Measurements from ENCODE around the gene ANKUB1. TPM values are rescaled to one million over a fixed set of nuclear protein-coding genes. Genes with fewer than 3 reads are reported as not detected.

ANKUB1 gene
- total and polyA plus RNA-seq, 9 of the 15 experiments (the other 6 are each of a cell fraction or from before 2014, with no cell fraction given) = not detected

GRCh38 chr3:149813367-149814281 is 21.3 kb upstream of the ANKUB1 start (continued):
- TF ChIP-seq ZNF655 (CRISPR knock-in tag; IDR thresholded peaks at IDR 0.05) (no peak), ID3 (CRISPR knock-in tag; IDR thresholded peaks at IDR 0.05) (no peak), ID3 (tag; IDR thresholded peaks at IDR 0.05) (no peak), GATAD2A (IDR thresholded peaks at IDR 0.05) (no peak), PHF8 (IDR thresholded peaks at IDR 0.05; ENCODE audit: borderline replicate concordance, low read length) (peak; percentile 15; the same call in 1 of the 2 replicates), CBFB (CRISPR knock-in tag; IDR thresholded peaks at IDR 0.05) (no peak), CTBP1 (IDR thresholded peaks at IDR 0.05; ENCODE audit: borderline replicate concordance) (peak; percentile 45; the same call in 1 of the 2 replicates), ATF2 (CRISPR knock-in tag; IDR thresholded peaks at IDR 0.05) (no peak), HDAC2 (IDR thresholded peaks at IDR 0.05) (0 out of 2 replicates have a peak, but pooled peaks have one; percentile 35), ZBTB34 (CRISPR knock-in tag; IDR thresholded peaks at IDR 0.05) (no peak), RBM15 (IDR thresholded peaks at IDR 0.05; ENCODE audit: insufficient read depth, low read length) (no peak), SAFB2 (IDR thresholded peaks at IDR 0.05; ENCODE audit: borderline replicate concordance, low read depth, low read length, severe bottlenecking) (no peak), HLTF (IDR thresholded peaks at IDR 0.05) (no peak), NR2F6 (CRISPR knock-in tag; IDR thresholded peaks at IDR 0.05) (no peak), ZNF551 (CRISPR knock-in tag; IDR thresholded peaks at IDR 0.05) (no peak), ZNF224 (CRISPR knock-in tag; IDR thresholded peaks at IDR 0.05) (no peak), ZNF511 (CRISPR knock-in tag; IDR thresholded peaks at IDR 0.05) (no peak), ETV5 (CRISPR knock-in tag; IDR thresholded peaks at IDR 0.05; ENCODE audit: low read depth) (no peak), SMAD4 (CRISPR knock-in tag; conservative IDR thresholded peaks at IDR 0.05) (no peak)
